Measurements from ENCODE around the gene FOXI3. TPM values are rescaled to one million over a fixed set of nuclear protein-coding genes. Genes with fewer than 3 reads are reported as not detected.

The FOXI3 gene
- total and polyA plus RNA-seq, 2 experiments from 2014 or later: 0.71 to 13.3 TPM

DNA sequence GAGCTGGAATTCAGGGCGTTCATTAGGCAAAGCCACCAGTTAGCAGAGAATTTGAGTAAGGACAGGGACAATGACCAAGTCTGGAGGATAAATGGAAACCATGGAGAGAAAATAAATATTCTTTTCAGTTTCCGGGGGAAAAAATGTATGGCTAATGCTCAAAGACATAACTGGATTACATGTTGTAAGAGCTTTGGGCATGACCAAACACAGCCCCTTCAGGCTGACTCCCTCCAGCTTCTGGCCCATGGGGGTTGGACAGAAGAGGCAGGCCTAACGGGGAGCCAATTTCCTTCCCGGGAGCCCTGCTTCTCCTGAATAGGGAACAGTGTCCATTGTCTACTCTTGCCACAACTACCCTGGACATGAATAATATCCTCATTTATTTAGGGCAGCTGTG, 39.5 kb upstream of the FOXI3 start (continued):
- TF ChIP-seq, protein P1, sequence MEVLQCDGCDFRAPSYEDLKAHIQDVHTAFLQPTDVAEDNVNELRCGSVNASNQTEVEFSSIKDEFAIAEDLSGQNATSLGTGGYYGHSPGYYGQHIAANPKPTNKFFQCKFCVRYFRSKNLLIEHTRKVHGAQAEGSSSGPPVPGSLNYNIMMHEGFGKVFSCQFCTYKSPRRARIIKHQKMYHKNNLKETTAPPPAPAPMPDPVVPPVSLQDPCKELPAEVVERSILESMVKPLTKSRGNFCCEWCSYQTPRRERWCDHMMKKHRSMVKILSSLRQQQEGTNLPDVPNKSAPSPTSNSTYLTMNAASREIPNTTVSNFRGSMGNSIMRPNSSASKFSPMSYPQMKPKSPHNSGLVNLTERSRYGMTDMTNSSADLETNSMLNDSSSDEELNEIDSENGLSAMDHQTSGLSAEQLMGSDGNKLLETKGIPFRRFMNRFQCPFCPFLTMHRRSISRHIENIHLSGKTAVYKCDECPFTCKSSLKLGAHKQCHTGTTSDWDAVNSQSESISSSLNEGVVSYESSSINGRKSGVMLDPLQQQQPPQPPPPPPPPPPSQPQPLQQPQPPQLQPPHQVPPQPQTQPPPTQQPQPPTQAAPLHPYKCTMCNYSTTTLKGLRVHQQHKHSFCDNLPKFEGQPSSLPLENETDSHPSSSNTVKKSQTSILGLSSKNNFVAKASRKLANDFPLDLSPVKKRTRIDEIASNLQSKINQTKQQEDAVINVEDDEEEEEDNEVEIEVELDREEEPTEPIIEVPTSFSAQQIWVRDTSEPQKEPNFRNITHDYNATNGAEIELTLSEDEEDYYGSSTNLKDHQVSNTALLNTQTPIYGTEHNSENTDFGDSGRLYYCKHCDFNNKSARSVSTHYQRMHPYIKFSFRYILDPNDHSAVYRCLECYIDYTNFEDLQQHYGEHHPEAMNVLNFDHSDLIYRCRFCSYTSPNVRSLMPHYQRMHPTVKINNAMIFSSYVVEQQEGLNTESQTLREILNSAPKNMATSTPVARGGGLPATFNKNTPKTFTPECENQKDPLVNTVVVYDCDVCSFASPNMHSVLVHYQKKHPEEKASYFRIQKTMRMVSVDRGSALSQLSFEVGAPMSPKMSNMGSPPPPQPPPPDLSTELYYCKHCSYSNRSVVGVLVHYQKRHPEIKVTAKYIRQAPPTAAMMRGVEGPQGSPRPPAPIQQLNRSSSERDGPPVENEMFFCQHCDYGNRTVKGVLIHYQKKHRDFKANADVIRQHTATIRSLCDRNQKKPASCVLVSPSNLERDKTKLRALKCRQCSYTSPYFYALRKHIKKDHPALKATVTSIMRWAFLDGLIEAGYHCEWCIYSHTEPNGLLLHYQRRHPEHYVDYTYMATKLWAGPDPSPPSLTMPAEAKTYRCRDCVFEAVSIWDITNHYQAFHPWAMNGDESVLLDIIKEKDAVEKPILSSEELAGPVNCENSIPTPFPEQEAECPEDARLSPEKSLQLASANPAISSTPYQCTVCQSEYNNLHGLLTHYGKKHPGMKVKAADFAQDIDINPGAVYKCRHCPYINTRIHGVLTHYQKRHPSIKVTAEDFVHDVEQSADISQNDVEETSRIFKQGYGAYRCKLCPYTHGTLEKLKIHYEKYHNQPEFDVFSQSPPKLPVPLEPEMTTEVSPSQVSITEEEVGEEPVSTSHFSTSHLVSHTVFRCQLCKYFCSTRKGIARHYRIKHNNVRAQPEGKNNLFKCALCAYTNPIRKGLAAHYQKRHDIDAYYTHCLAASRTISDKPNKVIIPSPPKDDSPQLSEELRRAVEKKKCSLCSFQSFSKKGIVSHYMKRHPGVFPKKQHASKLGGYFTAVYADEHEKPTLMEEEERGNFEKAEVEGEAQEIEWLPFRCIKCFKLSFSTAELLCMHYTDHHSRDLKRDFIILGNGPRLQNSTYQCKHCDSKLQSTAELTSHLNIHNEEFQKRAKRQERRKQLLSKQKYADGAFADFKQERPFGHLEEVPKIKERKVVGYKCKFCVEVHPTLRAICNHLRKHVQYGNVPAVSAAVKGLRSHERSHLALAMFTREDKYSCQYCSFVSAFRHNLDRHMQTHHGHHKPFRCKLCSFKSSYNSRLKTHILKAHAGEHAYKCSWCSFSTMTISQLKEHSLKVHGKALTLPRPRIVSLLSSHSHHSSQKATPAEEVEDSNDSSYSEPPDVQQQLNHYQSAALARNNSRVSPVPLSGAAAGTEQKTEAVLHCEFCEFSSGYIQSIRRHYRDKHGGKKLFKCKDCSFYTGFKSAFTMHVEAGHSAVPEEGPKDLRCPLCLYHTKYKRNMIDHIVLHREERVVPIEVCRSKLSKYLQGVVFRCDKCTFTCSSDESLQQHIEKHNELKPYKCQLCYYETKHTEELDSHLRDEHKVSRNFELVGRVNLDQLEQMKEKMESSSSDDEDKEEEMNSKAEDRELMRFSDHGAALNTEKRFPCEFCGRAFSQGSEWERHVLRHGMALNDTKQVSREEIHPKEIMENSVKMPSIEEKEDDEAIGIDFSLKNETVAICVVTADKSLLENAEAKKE (CRISPR knock-in tag; IDR thresholded peaks at IDR 0.05): no peak

DNA sequence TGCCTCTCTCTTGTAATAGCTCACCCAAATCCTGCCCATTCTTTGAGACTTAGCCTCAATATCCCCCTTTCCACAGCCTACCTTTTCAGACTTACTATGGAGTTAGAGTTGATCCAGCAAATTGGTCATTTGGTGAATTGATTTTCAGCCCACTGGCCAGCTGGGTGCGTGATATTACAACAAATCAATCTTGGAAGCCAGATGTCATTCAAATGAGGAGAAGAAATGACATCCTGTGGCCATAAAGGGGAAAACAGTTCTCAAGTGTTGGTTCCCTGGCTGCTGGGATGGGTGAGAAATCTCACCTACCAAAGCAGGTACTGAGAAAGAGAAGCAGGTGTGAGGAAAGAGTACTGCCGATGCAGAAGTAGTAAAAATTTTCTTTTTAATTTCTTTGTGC, 36.7 kb upstream of the FOXI3 start:
- Histone ChIP-seq H3K27ac (ENCODE audit: low read depth) (no peak overlapping the region), H3K4me2 (no peak overlapping the region), H3K36me3 (ENCODE audit: insufficient read depth) (no peaks in the 10 kb centered on the region), H3F3A (replicated peaks; ENCODE audit: low read depth) (no peaks in the 10 kb centered on the region), H3K4me1 (ENCODE audit: insufficient read depth) (peaks cover 14% of the 10 kb centered on the region), H3K4me3 (no peak overlapping the region), H3K9me2 (ENCODE audit: insufficient read depth) (0 out of 2 replicates have a peak, but pooled peaks cover 6% of the 10 kb centered on the region), H4K20me1 (replicated peaks; ENCODE audit: insufficient read depth) (no peaks in the 10 kb centered on the region), H2AFZ (no peak overlapping the region; the same call in 1 of the 2 replicates), H3K79me2 (replicated peaks; ENCODE audit: insufficient read depth) (no peaks in the 10 kb centered on the region), H3K27me3 (ENCODE audit: insufficient read depth) (no peaks in the 10 kb centered on the region)
- no peak overlapping the region for H3K27ac Mint-ChIP-seq
- H3K36me3 Mint-ChIP-seq (ENCODE audit: low read depth): no peaks in the 10 kb centered on the region
- DNase-seq (ENCODE audit: low spot score) (no peak), ATAC-seq (no peak; the same call in 2 of the 3 replicates)
- peaks cover 4% of the 10 kb centered on the region for H3K27me3 Mint-ChIP-seq (ENCODE audit: insufficient read depth, low read depth, poor library complexity)
- TF ChIP-seq, protein P2, sequence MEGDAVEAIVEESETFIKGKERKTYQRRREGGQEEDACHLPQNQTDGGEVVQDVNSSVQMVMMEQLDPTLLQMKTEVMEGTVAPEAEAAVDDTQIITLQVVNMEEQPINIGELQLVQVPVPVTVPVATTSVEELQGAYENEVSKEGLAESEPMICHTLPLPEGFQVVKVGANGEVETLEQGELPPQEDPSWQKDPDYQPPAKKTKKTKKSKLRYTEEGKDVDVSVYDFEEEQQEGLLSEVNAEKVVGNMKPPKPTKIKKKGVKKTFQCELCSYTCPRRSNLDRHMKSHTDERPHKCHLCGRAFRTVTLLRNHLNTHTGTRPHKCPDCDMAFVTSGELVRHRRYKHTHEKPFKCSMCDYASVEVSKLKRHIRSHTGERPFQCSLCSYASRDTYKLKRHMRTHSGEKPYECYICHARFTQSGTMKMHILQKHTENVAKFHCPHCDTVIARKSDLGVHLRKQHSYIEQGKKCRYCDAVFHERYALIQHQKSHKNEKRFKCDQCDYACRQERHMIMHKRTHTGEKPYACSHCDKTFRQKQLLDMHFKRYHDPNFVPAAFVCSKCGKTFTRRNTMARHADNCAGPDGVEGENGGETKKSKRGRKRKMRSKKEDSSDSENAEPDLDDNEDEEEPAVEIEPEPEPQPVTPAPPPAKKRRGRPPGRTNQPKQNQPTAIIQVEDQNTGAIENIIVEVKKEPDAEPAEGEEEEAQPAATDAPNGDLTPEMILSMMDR (conservative IDR thresholded peaks at IDR 0.05; ENCODE audit: low read depth in 2 of 2): peak; percentile 22 to 56; a peak in 3 of 4 replicates
- TF ChIP-seq, protein P3, sequence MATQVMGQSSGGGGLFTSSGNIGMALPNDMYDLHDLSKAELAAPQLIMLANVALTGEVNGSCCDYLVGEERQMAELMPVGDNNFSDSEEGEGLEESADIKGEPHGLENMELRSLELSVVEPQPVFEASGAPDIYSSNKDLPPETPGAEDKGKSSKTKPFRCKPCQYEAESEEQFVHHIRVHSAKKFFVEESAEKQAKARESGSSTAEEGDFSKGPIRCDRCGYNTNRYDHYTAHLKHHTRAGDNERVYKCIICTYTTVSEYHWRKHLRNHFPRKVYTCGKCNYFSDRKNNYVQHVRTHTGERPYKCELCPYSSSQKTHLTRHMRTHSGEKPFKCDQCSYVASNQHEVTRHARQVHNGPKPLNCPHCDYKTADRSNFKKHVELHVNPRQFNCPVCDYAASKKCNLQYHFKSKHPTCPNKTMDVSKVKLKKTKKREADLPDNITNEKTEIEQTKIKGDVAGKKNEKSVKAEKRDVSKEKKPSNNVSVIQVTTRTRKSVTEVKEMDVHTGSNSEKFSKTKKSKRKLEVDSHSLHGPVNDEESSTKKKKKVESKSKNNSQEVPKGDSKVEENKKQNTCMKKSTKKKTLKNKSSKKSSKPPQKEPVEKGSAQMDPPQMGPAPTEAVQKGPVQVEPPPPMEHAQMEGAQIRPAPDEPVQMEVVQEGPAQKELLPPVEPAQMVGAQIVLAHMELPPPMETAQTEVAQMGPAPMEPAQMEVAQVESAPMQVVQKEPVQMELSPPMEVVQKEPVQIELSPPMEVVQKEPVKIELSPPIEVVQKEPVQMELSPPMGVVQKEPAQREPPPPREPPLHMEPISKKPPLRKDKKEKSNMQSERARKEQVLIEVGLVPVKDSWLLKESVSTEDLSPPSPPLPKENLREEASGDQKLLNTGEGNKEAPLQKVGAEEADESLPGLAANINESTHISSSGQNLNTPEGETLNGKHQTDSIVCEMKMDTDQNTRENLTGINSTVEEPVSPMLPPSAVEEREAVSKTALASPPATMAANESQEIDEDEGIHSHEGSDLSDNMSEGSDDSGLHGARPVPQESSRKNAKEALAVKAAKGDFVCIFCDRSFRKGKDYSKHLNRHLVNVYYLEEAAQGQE (IDR thresholded peaks at IDR 0.05; ENCODE audit: unreplicated experiment): no peak
- TF ChIP-seq ZNF114 (CRISPR knock-in tag; IDR thresholded peaks at IDR 0.05): no peak
- H3K9me3 Mint-ChIP-seq: no peaks in the 10 kb centered on the region
- H3K4me3 Mint-ChIP-seq: no peak overlapping the region
- H3K4me1 Mint-ChIP-seq: peaks cover 11% of the 10 kb centered on the region

Data from GM23338 (cell line).